Stimulated activated naive CD8-positive, alpha-beta T cell treated with anti-CD3 and anti-CD28 coated beads, Interleukin-15, amount 100 ng/mL, for 72 hours (primary cell): ENCODE measurements around the gene OPRM1.
A peak's percentile ranks its signal among the peaks of the same experiment; 100 is the strongest.
"Not testable (repeated sequence)": the region's sequence is repeated elsewhere in the genome, so short reads cannot be mapped to it uniquely, and the experiment has no call there.

Experiments used
- ATAC-seq: fragments of 150-1000 bp; cut with Tn5 transposase; 2 replicates; pipeline ENCODE4 v1.10.0; 2021; ENCODE audit warnings: mild to moderate bottlenecking, moderate library complexity
- DNase-seq, 2 donors: peaks; one replicate each; pipeline ENCODE4 v3.0.0; 2021 to 2022
- H3K27ac Mint-ChIP-seq, 2 donors: one replicate each; pipeline ENCODE4 v1.8.0; 2022; ENCODE audit warnings: mild to moderate bottlenecking in 2 of 2, mixed read lengths in 2 of 2, moderate library complexity in 2 of 2
- H3K27me3 Mint-ChIP-seq: one replicate; pipeline ENCODE4 v1.8.0; 2022; ENCODE audit warnings: mixed read lengths
- H3K4me1 Mint-ChIP-seq: one replicate; pipeline ENCODE4 v1.8.0; 2022; ENCODE audit warnings: mild to moderate bottlenecking, mixed read lengths
- H3K4me3 Mint-ChIP-seq, 2 donors: one replicate each; pipeline ENCODE4 v1.8.0; 2022; ENCODE audit warnings: mild to moderate bottlenecking in 2 of 2, mixed read lengths in 2 of 2, moderate library complexity in 1 of 2
- H3K9me3 Mint-ChIP-seq, 2 donors: one replicate each; pipeline ENCODE4 v1.8.0; 2022; ENCODE audit warnings: mixed read lengths in 2 of 2

Gene OPRM1

GRCh38 chr6:154157706-154158105 is 118.7 kb downstream of the OPRM1 start:
- peaks cover 55% of the 10 kb centered on the region for H3K4me1 Mint-ChIP-seq
- no peak overlapping the region for H3K27ac Mint-ChIP-seq
- ATAC-seq: no peak
- H3K9me3 Mint-ChIP-seq: no peaks in the 10 kb centered on the region
- peak overlapping the region; percentile 67 to 81 for H3K4me3 Mint-ChIP-seq
- DNase-seq: no peak
- no peaks in the 10 kb centered on the region for H3K27me3 Mint-ChIP-seq

GRCh38 chr6:154159126-154159525 is 120.1 kb downstream of the OPRM1 start:
- ATAC-seq: no peak
- Mint-ChIP-seq H3K4me3 (no peak overlapping the region), H3K9me3 (no peaks in the 10 kb centered on the region), H3K4me1 (peaks cover 49% of the 10 kb centered on the region), H3K27me3 (no peaks in the 10 kb centered on the region), H3K27ac (no peak overlapping the region)
- DNase-seq: no peak

GRCh38 chr6:154161689-154162088 is 122.6 kb downstream of the OPRM1 start:
- Mint-ChIP-seq H3K4me3 (no peak overlapping the region), H3K9me3 (peaks cover 5% of the 10 kb centered on the region in 2 donors), H3K4me1 (peaks cover 45% of the 10 kb centered on the region), H3K27ac (no peak overlapping the region), H3K27me3 (no peaks in the 10 kb centered on the region)
- DNase-seq: peak in 1 of 2 donors; percentile 21
- peak; percentile 83 for ATAC-seq

GRCh38 chr6:154164397-154164796 is 125.4 kb downstream of the OPRM1 start:
- peaks cover 46% of the 10 kb centered on the region for H3K4me1 Mint-ChIP-seq
- peaks cover 5 to 6% of the 10 kb centered on the region in 2 donors for H3K9me3 Mint-ChIP-seq
- no peaks in the 10 kb centered on the region for H3K27me3 Mint-ChIP-seq
- H3K4me3 Mint-ChIP-seq: no peak overlapping the region
- ATAC-seq (no peak), DNase-seq (no peak)
- H3K27ac Mint-ChIP-seq: no peak overlapping the region

- H3K27me3 Mint-ChIP-seq: no peaks in the 10 kb centered on the region
- H3K27ac Mint-ChIP-seq: no peak overlapping the region
- peaks cover 5 to 10% of the 10 kb centered on the region in 2 donors for H3K9me3 Mint-ChIP-seq
- no peak overlapping the region for H3K4me3 Mint-ChIP-seq
- ATAC-seq (no peak), DNase-seq (no peak)
- H3K4me1 Mint-ChIP-seq: peaks cover 49% of the 10 kb centered on the region
Observed at GRCh38 chr6:154165478-154165877, 126.4 kb downstream of the OPRM1 start.

- Mint-ChIP-seq H3K4me3 (no peak overlapping the region), H3K4me1 (peaks cover 56% of the 10 kb centered on the region), H3K9me3 (peaks cover 5 to 10% of the 10 kb centered on the region in 2 donors), H3K27ac (peak overlapping the region in 1 of 2 donors; percentile 78), H3K27me3 (no peaks in the 10 kb centered on the region)
- ATAC-seq (no peak), DNase-seq (no peak)
Observed at GRCh38 chr6:154166140-154166539, 127.1 kb downstream of the OPRM1 start.

GRCh38 chr6:154167126-154167525 is 128.1 kb downstream of the OPRM1 start:
- Mint-ChIP-seq H3K27ac (no peak overlapping the region), H3K27me3 (no peaks in the 10 kb centered on the region), H3K4me1 (peaks cover 58% of the 10 kb centered on the region), H3K9me3 (peaks cover 5 to 10% of the 10 kb centered on the region in 2 donors), H3K4me3 (no peak overlapping the region)
- DNase-seq (no peak), ATAC-seq (no peak)

- DNase-seq (peak in 1 of 2 donors; percentile 46), ATAC-seq (peak; percentile 88)
- Mint-ChIP-seq H3K27me3 (no peaks in the 10 kb centered on the region), H3K4me1 (peaks cover 71% of the 10 kb centered on the region), H3K9me3 (peaks cover 17 to 21% of the 10 kb centered on the region in 2 donors), H3K4me3 (peak overlapping the region; percentile 28 to 51), H3K27ac (peak overlapping the region in 1 of 2 donors; percentile 77)
Observed at GRCh38 chr6:154169193-154169847, 130.3 kb downstream of the OPRM1 start.

- no peak overlapping the region for H3K4me3 Mint-ChIP-seq
- H3K27ac Mint-ChIP-seq: no peak overlapping the region
- peaks cover 77% of the 10 kb centered on the region for H3K4me1 Mint-ChIP-seq
- H3K27me3 Mint-ChIP-seq: no peaks in the 10 kb centered on the region
- peaks cover 24 to 25% of the 10 kb centered on the region in 2 donors for H3K9me3 Mint-ChIP-seq
- DNase-seq (no peak), ATAC-seq (no peak)
Observed at GRCh38 chr6:154170106-154170505, 131.1 kb downstream of the OPRM1 start.

- Mint-ChIP-seq H3K4me1 (peaks cover 60% of the 10 kb centered on the region), H3K9me3 (peaks cover 28 to 31% of the 10 kb centered on the region in 2 donors)
- not testable (repeated sequence) for H3K27ac Mint-ChIP-seq, DNase-seq, ATAC-seq, H3K4me3 Mint-ChIP-seq, H3K27me3 Mint-ChIP-seq
Observed at GRCh38 chr6:154172393-154172792, 133.4 kb downstream of the OPRM1 start.

- Mint-ChIP-seq H3K27me3 (no peaks in the 10 kb centered on the region), H3K4me1 (peaks cover 38% of the 10 kb centered on the region), H3K9me3 (peaks cover 15 to 18% of the 10 kb centered on the region in 2 donors), H3K4me3 (no peak overlapping the region), H3K27ac (no peak overlapping the region)
- DNase-seq (no peak), ATAC-seq (no peak)
Observed at GRCh38 chr6:154179434-154179833, 140.4 kb downstream of the OPRM1 start.

- H3K27me3 Mint-ChIP-seq: no peaks in the 10 kb centered on the region
- DNase-seq: no peak
- no peak for ATAC-seq
- H3K27ac Mint-ChIP-seq: peak overlapping the region in 1 of 2 donors; percentile 79
- peaks cover under 1 to 4% of the 10 kb centered on the region in 2 donors for H3K9me3 Mint-ChIP-seq
- H3K4me3 Mint-ChIP-seq: peak overlapping the region in 1 of 2 donors; percentile 30
- H3K4me1 Mint-ChIP-seq: peaks cover 36% of the 10 kb centered on the region
Observed at GRCh38 chr6:154187203-154187602, 148.2 kb downstream of the OPRM1 start.

- Mint-ChIP-seq H3K27me3 (no peaks in the 10 kb centered on the region), H3K4me3 (peak overlapping the region in 1 of 2 donors; percentile 10), H3K9me3 (peaks cover 6% of the 10 kb centered on the region in 2 donors), H3K27ac (peak overlapping the region in 1 of 2 donors; percentile 72), H3K4me1 (peaks cover 32% of the 10 kb centered on the region)
- ATAC-seq (peak; percentile 92), DNase-seq (no peak)
Observed at GRCh38 chr6:154187714-154188113, 148.7 kb downstream of the OPRM1 start.

- no peaks in the 10 kb centered on the region for H3K27me3 Mint-ChIP-seq
- peaks cover 52% of the 10 kb centered on the region for H3K4me1 Mint-ChIP-seq
- H3K27ac Mint-ChIP-seq: no peak overlapping the region
- peak overlapping the region in 1 of 2 donors; percentile 19 for H3K4me3 Mint-ChIP-seq
- ATAC-seq (no peak), DNase-seq (no peak)
- H3K9me3 Mint-ChIP-seq: peaks cover 12 to 15% of the 10 kb centered on the region in 2 donors
Observed at GRCh38 chr6:154196333-154196885, 157.4 kb downstream of the OPRM1 start.

- peak overlapping the region in 1 of 2 donors; percentile 73 for H3K27ac Mint-ChIP-seq
- H3K4me3 Mint-ChIP-seq: peak overlapping the region; percentile 13 to 18
- DNase-seq (no peak), ATAC-seq (no peak)
- peaks cover 11 to 16% of the 10 kb centered on the region in 2 donors for H3K9me3 Mint-ChIP-seq
- H3K27me3 Mint-ChIP-seq: no peaks in the 10 kb centered on the region
- H3K4me1 Mint-ChIP-seq: peaks cover 57% of the 10 kb centered on the region
Observed at GRCh38 chr6:154197196-154197860, 158.3 kb downstream of the OPRM1 start.

GRCh38 chr6:154201688-154202087 is 162.6 kb downstream of the OPRM1 start:
- not testable (repeated sequence) for DNase-seq, H3K9me3 Mint-ChIP-seq, H3K27me3 Mint-ChIP-seq, H3K4me3 Mint-ChIP-seq, ATAC-seq, H3K27ac Mint-ChIP-seq
- H3K4me1 Mint-ChIP-seq: peaks cover 65% of the 10 kb centered on the region
